Kidney capillary endothelial cell (primary cell): Measurements from ENCODE around the gene C1orf116.

Experiments used
- DNase-seq: peaks from one replicate; pipeline ENCODE4 v3.0.0-alpha.2; 2018; ENCODE audit warnings: low spot score

C1orf116 gene

DNA sequence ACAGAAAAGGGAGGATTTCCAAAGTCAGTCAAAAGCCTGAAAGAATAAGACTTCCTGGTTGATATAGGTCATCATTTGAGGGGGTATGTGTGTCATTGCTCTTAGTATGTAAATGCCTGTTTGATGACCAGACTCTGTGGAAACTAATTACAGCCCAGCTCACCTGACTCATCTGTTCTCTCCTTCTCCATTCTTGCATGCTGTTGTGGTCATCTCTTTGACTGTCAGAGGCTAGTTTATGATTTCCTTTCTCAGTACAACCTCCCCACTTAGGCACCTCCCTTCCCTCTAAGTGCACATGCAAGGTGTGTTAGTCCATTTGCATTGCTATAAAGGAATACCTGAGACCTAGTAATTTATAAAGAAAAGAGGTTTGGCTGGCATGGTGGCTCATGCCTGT is 2.4 kb upstream of the C1orf116 start:
- DNase-seq = no peak

GRCh38 chr1:207034208-207034607 is 1.7 kb upstream of the C1orf116 start:
- no peak for DNase-seq

GRCh38 chr1:207033302-207033701 is 746 bp upstream of the C1orf116 start:
- no peak for DNase-seq

DNA sequence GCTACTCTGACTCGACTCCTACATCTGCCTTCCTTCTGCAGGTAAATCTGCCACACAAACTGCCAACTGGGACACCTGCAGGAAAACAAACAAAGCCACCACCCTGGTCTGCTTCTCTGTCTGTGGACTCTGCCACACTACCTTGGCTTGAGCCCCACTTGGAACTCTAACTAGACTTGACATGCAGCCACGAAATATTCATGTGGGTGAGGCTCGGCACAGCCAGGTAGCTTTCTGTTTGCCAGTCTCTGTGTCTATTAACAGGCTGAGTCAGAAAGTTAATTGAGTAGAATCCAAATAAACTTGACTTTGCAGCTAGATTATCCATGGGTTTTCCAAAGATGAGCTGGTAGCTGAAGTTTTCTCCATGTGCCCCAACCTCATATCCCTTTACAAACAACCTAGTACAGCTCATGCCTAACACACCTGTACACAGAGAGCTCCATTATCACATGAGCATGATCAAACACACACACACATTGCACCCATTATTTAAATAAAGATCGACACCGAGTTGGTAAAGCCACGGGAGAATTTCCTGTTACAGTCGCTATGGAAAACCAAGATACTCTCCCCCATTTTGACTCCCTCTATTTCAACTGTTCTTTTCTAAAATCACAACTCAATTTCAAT is 808 bp downstream of the C1orf116 start:
- DNase-seq = no peak

DNA sequence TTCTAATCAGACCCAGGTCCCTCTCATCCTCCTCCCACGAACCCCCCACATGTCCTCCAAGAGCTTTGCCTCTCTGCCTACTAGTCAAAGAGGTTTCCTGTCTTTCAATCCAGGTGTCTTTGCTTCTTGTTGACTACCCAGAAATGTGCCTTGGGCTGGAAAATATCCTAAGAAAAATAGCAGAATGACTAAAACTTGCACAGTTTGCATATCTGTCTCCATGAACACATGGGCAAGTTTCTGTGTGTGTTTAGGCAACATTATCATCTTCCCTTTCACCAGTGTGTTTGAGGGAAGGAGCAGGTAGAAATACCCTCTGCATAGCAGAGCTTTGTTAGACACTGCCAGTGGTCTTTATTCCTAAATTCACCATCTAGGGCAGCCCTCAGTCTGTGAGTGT is 1.5 kb downstream of the C1orf116 start:
- DNase-seq = no peak

DNA sequence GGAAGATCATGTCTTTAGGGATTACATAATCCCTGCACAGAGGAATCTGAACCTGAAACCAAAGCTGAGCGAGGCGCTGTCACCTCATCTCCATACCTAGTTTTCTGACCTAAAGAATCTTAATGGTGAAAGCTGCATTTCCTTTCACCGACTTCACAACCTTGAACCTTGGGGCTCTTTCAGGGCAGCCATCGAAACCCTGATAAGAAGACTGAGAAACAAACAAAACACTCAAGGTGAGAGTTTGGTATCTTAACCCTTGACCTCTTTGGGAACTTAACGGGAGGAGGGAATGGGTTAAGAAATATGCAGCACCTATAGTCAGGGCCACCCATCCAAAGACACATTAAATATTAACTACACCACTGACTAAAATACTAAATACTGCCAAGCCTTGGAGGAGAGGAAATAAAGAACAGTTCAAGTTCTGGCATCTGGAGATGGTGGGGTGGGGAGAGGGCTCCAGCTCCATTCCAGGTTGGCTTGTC is 2.0 kb downstream of the C1orf116 start:
- DNase-seq = no peak

GRCh38 chr1:207029701-207030521 is 2.6 kb downstream of the C1orf116 start:
- DNase-seq = no peak

DNA sequence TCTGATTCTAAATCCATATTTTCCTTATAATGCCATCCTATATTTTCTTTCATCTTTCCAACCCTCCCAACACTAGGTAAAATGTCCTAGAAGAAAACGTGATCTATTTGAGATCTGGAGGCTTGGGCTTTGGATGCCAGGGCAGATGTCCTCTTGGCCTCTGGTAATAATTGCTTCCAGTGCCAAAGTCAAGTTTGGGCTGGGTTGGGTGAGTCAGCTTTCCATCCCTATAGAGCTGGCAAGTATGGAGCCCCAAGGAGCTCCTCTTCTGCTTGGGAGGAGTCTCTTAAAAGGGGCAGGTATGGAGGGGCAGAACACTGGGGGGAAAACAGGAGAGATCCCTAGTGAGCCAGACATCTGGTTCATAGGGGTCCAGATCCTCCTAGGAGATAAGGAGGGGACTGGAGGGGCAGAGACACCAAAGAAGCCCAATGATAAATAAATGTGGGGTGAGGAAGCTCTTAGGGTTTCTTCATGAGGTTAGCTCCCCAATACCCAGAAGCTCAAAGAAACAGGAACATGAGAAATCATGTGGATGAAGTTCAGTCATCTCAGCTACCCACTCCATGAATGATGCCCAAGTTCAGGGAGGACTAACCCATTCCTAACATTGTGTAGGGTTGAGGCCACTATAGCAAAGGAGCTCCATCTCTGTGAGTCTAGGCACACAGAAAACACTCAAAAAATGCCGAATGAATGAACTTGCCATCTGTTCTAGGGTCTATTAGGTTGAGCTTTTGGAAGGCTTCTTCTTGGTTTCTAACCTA is 3.5 kb downstream of the C1orf116 start:
- no peak for DNase-seq

DNA sequence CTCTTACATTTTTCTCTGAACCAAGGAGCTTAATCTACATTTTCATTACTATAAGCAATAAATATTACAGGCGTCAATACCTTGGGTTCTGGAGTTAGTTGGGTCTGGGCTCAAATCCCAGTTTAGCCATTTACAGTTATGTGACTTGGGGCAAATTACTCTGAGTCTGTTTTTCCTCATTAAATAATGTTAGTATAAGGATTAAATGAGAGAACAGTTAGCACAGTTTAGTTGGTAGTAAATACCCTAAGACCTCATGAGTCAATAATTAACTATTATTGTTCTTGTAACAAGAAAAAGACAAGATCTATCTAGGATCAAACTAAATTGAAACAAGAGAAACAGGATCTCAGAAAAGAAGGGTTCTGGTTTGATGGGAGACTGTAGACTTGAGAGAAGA is 4.6 kb downstream of the C1orf116 start:
- DNase-seq = no peak

- DNase-seq = no peak
Measured at GRCh38 chr1:207027206-207027777, 5.3 kb downstream of the C1orf116 start.

GRCh38 chr1:207026104-207026534 is 6.4 kb downstream of the C1orf116 start:
- DNase-seq = peak; percentile 43

GRCh38 chr1:207025146-207025880 is 7.2 kb downstream of the C1orf116 start:
- DNase-seq = peak; percentile 30

GRCh38 chr1:207024202-207025145 is 8.1 kb downstream of the C1orf116 start:
- DNase-seq = no peak

- DNase-seq = no peak
Measured at GRCh38 chr1:207022996-207023679, 9.4 kb downstream of the C1orf116 start.

- DNase-seq = no peak
Measured at GRCh38 chr1:207021876-207022596, 10.5 kb downstream of the C1orf116 start.

GRCh38 chr1:207021139-207021861 is 11.3 kb downstream of the C1orf116 start:
- DNase-seq = no peak

DNA sequence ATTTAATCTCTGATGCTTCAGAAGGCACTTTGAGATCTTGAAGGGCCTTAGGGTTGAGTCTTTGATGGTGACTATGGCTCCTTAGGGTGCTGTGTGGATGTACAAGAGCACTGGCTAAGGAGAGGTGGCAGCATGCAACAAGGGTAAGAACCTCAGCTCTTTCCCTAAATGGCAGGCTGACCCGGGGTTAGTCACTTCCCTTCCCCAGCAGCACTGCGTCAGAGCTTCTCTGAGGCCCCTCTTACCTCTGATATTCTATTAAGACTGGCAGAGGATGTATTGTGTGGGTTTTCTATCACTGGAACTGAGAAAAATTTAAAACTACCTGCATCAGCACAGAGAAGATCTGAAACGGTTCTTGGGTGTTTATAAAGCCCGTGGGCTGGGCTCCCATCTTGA is 11.8 kb downstream of the C1orf116 start:
- DNase-seq = peak; percentile 28

DNA sequence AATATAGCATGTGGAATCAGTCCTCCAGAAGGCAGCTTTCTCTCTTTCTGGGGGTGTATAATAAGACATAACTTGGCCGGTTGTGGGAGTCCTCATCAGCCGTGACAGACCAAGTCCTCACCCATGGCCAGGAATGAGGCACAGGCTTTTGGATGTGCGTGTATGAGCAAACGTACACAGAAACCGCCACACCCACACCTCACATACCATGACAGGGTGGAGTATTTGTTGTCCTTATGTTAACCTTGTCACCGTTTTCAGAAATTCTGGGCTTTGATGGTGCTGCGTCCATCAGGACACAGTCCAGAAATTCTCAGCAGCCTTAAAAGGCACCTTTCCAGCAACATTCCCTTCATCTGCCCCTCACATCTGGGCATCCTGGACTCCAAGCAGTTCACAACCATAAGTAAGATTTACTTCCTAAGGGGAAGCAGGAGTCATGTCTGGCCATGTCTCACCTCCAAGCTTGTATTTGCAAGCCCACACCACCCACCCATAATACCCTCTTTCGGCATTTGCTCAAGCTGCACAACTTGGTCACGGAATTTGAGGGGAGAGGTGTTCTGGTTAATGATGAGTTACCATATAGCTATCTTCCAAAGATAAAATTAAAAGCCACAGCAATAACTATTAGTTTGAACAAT is 12.4 kb downstream of the C1orf116 start:
- no peak for DNase-seq
